HG03432 (cell line): Measurements from ENCODE around the gene PHACTR4.
"Not testable (repeated sequence)": the region's sequence is repeated elsewhere in the genome, so short reads cannot be mapped to it uniquely, and the experiment has no call there.

Experiments used
- ATAC-seq: cut with Tn5 transposase; IDR thresholded peaks from one replicate; pipeline ENCODE4 v1.9.1; 2021; ENCODE audit warnings: mild to moderate bottlenecking, moderate library complexity; ENCODE audit not compliant: unreplicated experiment

PHACTR4 gene

GRCh38 chr1:28428012-28428411, 58.5 kb downstream of the PHACTR4 start:
- no peak for ATAC-seq

- ATAC-seq, result no peak
Measured at GRCh38 chr1:28428990-28429520, 59.5 kb downstream of the PHACTR4 start.

GRCh38 chr1:28436211-28436769, 66.8 kb downstream of the PHACTR4 start:
- ATAC-seq, result no peak

- no peak for ATAC-seq
Measured at GRCh38 chr1:28437264-28437923, 67.9 kb downstream of the PHACTR4 start.

GRCh38 chr1:28437924-28438699, 68.6 kb downstream of the PHACTR4 start:
- ATAC-seq, result no peak

- no peak for ATAC-seq
Measured at GRCh38 chr1:28439320-28439719, 69.8 kb downstream of the PHACTR4 start.

GRCh38 chr1:28441674-28442073, 72.1 kb downstream of the PHACTR4 start:
- ATAC-seq, result no peak

GRCh38 chr1:28443550-28443949, 74.0 kb downstream of the PHACTR4 start:
- no peak for ATAC-seq

GRCh38 chr1:28447679-28448078, 78.1 kb downstream of the PHACTR4 start:
- ATAC-seq, result no peak

GRCh38 chr1:28448094-28448611, 78.6 kb downstream of the PHACTR4 start:
- ATAC-seq, result not testable (repeated sequence)

- peak; percentile 44 for ATAC-seq
Measured at GRCh38 chr1:28449904-28450303, 80.4 kb downstream of the PHACTR4 start.

- no peak for ATAC-seq
Measured at GRCh38 chr1:28450561-28450960, 81.0 kb downstream of the PHACTR4 start.

- no peak for ATAC-seq
Measured at GRCh38 chr1:28451011-28451410, 81.5 kb downstream of the PHACTR4 start.

GRCh38 chr1:28456078-28456477, 86.5 kb downstream of the PHACTR4 start:
- no peak for ATAC-seq

GRCh38 chr1:28457678-28458077, 88.1 kb downstream of the PHACTR4 start:
- no peak for ATAC-seq

GRCh38 chr1:28458237-28459228, 89.0 kb downstream of the PHACTR4 start:
- ATAC-seq, result no peak

GRCh38 chr1:28466226-28466778, 96.8 kb downstream of the PHACTR4 start:
- no peak for ATAC-seq

GRCh38 chr1:28470146-28470545, 100.6 kb downstream of the PHACTR4 start:
- ATAC-seq, result no peak

- not testable (repeated sequence) for ATAC-seq
Measured at GRCh38 chr1:28479497-28479896, 110.0 kb downstream of the PHACTR4 start.

- no peak for ATAC-seq
Measured at GRCh38 chr1:28480308-28480707, 110.8 kb downstream of the PHACTR4 start.
